Measurements from ENCODE around the gene CS.
"Not testable (repeated sequence)": the region's sequence is repeated elsewhere in the genome, so short reads cannot be mapped to it uniquely, and the experiment has no call there.

CS gene
- total RNA-seq, result 66.3 to 74.0 reads per million in 2 donors

DNA sequence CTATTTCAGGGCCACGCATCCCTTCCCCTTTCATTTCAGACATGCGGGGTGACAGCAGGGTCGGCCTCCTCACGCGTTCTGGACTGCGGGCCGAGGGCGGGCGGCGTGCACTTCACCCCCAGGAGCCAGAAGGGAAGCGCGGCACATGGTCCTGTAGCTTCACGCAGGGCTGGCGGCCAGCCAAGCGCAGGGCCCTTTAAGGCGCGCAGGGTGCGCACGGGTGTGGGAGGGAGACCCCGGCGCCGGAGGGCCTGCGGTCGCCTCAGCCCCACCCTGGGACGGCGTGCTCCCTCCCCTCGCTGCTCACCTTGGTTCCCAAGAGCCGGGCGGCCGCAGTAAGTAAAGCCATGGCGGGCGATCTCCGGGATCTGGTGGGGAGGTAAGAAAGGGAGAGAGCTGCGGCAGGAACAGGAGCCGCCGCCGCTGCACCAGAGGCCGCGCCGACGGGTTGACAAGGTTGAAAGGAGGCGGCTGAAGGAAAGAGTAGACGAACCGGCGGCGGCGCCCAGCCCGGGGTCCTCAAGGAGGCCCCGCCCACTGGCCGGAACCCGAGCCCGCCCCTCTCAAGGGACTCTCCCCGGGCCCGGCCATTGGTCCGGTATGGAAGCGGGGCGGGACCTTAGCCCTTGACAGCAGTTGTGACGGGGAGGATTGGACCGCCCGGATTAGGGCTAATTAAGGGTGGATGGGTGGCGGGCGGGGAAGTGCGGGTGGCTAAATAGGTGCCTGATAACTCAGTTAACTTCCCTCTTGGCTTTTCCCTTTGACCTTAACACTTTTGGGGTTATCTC lies at the start of gene CS:
TSS of gene CS (minus strand) at position 478 of the 791 bp plus-strand sequence. CDS start at position 349, 129 bp downstream.
- DNase-seq, result peak; percentile 94

DNA sequence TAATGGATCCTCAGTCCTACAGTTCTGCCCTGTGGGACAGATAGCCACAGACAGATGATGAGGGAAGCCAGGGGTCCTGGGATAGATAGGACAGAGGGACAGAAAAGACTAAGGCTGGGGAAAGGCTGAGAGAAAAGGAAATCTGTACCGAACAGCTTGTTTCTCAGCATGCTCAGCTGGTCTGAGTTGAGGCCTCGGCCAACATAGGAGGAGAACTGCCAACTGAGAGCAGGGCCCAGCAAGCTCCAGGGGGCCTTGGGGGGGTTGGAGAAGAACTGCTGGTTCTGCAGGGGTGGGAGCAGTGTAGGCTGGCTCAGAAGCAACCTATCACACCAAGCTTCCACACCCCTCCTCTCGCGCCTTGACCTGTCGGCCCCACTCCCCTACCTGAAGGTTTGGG lies 48.6 kb upstream of the CS start:
- no peak for DNase-seq

- DNase-seq, result not testable (repeated sequence)
Observed at GRCh38 chr12:56347255-56347654, 47.1 kb upstream of the CS start.

GRCh38 chr12:56346675-56347074 lies 46.5 kb upstream of the CS start:
- DNase-seq, result no peak

- not testable (repeated sequence) for DNase-seq
Observed at GRCh38 chr12:56342290-56342689, 42.2 kb upstream of the CS start.

DNA sequence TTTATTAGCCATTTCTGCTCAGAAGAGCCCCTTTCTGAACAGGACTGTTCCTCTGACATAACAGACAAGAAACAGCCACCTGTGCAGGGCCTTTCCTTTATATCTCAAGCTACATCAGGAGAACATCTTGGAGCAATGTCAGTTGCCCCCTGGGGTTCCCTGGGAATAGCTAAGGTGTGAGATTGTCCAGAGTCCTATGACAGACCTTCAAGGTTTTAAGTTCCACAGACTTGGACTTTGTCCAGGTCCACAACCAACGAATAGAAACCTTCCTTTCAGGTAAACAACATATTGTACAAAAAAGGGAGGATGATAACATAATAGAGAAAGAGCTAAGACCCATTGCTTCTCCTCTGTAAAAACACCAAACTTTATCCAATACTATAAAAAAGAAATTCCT lies 41.5 kb upstream of the CS start:
- DNase-seq, result no peak

DNA sequence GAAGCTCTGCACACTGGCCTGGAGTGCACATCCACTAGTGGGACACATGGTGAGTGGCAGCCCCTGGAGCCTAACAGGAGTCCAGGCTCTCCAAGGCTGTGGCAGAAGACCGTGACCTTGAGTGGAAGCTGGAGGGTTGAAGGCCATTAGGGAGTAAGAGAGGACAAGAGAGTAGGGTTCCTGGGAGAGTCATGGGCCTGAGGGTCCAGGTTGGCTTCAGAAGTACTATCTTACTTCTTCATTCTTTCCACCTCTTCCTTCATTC lies 39.0 kb upstream of the CS start:
- no peak for DNase-seq

GRCh38 chr12:56338308-56339157 lies 38.4 kb upstream of the CS start, which contains the start of gene IL23A:
TSS of gene IL23A (plus strand) at chr12:56338884. CDS start at chr12:56339045, 161 bp downstream.
- no peak for DNase-seq

GRCh38 chr12:56337753-56338251 lies 37.7 kb upstream of the CS start:
- no peak for DNase-seq

DNA sequence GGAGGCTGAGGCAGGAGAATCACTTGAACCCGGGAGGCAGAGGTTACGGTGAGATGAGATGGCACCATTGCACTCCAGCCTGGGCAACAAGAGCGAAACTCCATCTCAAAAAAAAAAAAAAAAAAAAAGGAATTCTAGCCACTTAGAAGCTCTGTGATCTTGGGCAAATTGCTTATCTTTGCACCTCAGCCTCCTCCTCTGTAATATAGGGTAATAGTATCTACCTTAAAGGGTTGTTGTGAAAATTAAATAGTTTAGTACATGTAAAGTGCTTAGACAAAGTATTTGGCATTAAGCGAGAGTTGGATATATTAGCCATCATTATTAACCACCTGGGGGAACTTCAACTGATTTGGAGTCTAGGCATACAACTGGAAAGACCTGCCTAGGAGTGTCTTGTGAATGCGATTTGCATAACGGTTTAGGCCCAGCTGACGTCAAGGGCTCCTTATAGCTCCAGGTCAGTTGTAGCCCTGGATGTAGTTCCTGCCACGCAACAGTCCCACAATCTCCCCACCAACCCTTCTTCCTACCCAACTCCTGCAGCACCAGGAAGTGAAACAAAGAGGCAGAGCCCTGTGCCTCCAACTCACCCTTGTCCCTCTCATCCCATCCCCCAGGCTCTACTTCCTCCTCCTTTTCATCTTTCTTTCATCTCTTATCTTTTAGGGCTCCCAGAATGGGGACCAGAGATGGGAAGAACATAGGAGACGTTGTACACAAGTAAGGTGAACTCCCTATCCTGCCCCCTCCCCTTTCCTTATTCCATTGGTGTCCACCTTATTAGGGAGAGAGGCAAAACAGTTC lies 36.4 kb upstream of the CS start:
- DNase-seq, result no peak

GRCh38 chr12:56335527-56335926 lies 35.4 kb upstream of the CS start:
- not testable (repeated sequence) for DNase-seq

GRCh38 chr12:56334490-56334793 lies 34.3 kb upstream of the CS start:
- no peak for DNase-seq

DNA sequence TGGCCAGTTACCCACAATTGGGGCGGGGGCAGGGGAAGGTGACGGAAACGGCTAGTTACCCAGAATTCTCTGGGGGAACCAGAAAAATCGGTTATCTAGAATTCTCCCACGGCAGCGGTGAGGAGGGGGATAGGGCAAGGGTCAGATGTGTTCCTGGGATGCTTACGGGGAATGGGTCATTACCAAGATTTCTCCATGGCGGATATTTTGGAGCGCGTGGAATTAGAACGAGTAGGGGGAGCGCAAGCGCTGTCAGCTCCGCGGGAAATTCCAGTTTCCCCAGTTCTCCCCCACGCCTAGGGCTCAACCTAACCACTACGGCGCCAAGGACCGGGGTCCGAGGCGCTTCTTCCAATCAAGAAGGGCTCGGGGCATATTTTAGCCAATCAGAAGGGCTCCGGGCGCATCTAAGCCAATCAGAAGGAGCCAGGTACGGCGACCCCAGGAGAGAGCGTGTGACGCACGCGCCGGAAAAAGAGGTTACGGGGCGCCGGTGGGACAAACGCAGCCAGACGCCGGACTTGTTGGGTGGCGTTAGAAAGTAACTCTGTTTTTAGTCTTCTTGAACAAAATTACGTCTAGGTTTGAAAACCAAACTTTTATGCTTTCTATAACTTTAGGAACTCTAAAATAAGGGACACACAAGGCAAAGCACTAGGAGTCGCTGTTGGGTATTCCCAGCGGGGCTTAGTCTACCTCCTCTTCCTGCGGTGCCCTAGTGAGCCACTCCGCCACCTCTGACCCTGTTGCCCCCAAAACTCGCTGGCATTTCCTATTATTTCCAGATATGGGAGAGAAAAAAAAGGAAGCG lies 33.8 kb upstream of the CS start, which contains the start of gene PAN2:
TSS of gene PAN2 (minus strand) at position 322 of the 811 bp plus-strand sequence. CDS start 906 bp downstream, outside the sequence.
- peak; percentile 80 for DNase-seq

DNA sequence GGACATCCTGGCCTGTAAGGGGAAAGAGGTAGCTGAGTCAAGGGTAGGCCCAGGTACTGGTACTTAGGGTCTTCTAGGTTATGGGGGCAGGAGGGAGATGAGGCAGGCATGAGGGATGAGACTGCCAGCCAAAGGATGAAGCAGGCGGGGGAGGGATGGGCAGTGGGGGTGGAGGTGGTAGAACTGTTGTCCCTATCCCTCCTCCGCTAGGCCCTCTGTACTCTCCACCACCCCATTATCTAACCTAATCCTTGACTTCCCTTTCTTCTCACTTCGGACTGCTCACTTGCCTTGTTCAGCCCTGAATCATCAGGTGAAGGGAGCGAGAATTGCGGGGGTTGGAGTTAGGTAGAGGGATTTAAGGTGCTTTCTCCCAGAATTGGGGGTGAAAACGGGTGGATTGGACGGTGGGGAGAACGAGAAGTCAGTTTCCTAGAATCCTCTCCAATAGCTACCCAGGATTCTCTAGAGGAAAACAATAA lies 33.1 kb upstream of the CS start:
- DNase-seq, result no peak

DNA sequence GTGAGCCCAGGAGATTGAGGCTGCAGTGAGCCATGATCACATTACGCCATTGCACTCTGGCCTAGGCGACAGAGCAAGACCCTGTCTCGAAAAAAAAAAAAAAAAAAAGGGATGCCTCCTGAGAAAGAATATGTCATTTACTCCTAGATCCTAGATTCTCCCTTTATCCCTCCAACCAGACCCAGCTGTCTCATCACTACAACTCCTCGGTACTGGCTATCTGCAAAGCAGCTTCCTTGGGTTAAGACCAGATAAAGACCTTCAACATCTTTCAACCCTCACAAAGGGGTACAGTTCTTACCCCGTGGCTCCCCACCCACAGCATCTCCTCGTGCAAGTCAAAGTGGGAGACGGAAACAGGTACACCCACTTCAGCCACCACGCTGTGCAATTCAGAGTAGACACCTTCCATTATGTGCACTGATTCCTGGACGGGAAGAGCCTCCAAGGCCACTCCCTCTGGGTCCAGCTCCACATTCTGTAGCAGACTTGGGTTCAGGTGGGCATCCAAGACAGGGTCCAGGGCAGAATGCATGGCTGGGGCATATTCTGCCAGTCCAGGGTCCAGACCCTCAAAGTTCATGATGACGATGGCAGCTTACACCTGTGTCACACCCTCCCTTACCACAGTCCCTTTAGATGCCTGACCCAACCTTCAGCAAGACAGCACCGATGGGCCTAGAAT lies 32.5 kb upstream of the CS start:
- DNase-seq, result no peak

DNA sequence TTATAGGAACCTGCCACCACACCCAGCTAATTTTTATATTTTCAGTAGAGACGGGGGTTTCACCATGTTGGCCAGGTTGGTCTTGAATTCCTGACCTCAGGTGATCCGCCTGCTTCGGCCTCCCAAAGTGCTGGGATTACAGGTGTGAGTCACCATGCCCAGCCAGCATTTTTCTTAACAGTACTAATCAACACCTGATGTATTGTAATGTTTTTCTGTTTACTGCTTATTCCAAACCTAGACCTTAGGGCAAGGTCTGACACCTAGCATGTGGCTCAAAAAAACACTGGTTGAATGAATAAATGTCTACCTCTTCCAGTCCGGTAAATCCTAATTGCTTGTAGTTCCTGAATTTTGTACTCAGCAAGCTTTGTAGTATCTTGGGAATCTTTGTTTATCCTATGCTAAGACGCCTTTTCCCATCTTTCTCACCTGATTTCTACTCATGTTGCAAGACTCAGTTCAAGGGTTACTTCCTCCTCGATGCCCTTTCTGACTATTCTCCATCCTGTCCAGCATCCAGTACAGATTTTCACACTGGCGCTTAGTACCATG lies 30.9 kb upstream of the CS start:
- DNase-seq, result no peak

DNA sequence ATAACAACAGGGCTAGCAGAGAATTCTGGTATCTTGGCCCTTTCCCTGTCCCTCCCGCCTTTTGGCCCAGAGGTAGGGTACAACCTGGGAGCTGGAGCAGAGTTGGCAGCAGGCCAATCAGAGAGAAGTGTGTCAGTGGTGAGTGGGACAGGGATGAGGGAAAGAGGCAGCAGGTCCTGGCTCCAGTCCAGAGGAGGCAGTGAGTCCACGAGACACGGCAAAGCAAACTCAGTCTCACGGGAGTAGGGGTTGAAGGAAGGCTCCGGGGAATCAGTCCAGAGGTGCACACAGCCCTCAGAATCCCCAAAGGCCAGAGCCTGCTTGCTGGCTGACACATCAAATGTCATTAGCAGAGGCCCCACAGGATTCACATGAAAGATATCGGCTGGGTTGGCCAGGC lies 26.4 kb upstream of the CS start:
- no peak for DNase-seq

DNA sequence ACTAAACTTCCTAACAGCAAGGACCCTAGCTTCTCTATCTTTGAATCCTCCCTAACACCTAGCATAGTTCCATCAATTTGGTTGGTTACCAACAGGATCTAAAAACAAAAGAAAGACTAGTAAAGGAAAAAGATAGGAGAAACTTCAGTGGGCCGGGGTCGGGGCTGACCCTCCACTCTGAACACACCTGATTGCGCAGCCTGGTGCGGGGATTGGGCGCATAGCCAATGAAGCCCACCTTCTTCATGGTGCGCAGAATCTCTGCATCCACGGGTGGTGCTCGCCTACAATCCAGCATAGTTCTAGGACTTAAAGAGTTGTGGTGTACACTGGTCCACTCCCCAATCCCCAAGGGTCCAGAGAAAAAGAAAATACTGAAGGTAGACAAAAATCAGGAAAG lies 26.0 kb upstream of the CS start:
- DNase-seq, result no peak

- no peak for DNase-seq
Observed at GRCh38 chr12:56324206-56324605, 24.1 kb upstream of the CS start.

- DNase-seq, result not testable (repeated sequence)
Observed at GRCh38 chr12:56321610-56322009, 21.5 kb upstream of the CS start.

DNA sequence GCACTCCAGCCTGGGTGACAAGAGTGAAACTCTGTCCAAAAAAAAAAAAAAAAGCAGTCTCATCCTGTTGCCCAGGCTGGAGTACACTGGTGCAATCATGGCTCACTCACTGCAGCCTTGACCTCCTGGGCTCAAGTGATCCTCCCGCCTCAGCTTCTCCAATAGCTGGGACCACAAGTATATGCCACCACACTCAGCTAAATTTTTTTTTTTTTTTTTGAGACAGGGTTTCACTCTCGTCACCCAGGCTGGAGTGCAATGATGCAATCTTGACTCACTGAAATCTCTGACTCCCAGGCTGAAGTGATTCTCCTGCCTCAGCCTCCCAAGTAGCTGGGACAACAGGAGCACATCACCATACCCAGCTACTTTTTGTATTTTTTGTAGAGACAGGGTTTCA lies 20.9 kb upstream of the CS start:
- DNase-seq, result no peak
